Measurements from ENCODE around the gene TLN1.

The TLN1 gene

GRCh38 chr9:35711501-35712428, 20.2 kb downstream of the TLN1 start:
- DNase-seq (ENCODE audit: low read depth in 2 of 3, low spot score in 1 of 3) = no peak

- DNase-seq (ENCODE audit: low read depth in 2 of 3, low spot score in 1 of 3) = no peak
These were observed 21.0 kb downstream of the TLN1 start for GRCh38 chr9:35710818-35711500.

GRCh38 chr9:35708146-35708545, 23.8 kb downstream of the TLN1 start:
- DNase-seq (ENCODE audit: low read depth in 2 of 3, low spot score in 1 of 3) = no peak

GRCh38 chr9:35706951-35707350, 25.0 kb downstream of the TLN1 start:
- no peak for DNase-seq (ENCODE audit: low read depth in 2 of 3, low spot score in 1 of 3)

- no peak for DNase-seq (ENCODE audit: low read depth in 2 of 3, low spot score in 1 of 3)
These were observed 26.1 kb downstream of the TLN1 start for GRCh38 chr9:35705836-35706430.

- DNase-seq (ENCODE audit: low read depth in 2 of 3, low spot score in 1 of 3) = no peak
These were observed 26.6 kb downstream of the TLN1 start for GRCh38 chr9:35705372-35705771.

GRCh38 chr9:35703906-35704672, 27.9 kb downstream of the TLN1 start:
- DNase-seq (ENCODE audit: low read depth in 2 of 3, low spot score in 1 of 3) = no peak

GRCh38 chr9:35702696-35703095, 29.3 kb downstream of the TLN1 start:
- no peak for DNase-seq (ENCODE audit: low read depth in 2 of 3, low spot score in 1 of 3)

GRCh38 chr9:35700942-35701341, 31.1 kb downstream of the TLN1 start:
- DNase-seq (ENCODE audit: low read depth in 2 of 3, low spot score in 1 of 3) = no peak

- no peak for DNase-seq (ENCODE audit: low read depth in 2 of 3, low spot score in 1 of 3)
These were observed 32.0 kb downstream of the TLN1 start for GRCh38 chr9:35700031-35700430.

GRCh38 chr9:35698231-35698630, 33.8 kb downstream of the TLN1 start:
- DNase-seq (ENCODE audit: low read depth in 2 of 3, low spot score in 1 of 3) = no peak

GRCh38 chr9:35697486-35697885, 34.5 kb downstream of the TLN1 start:
- DNase-seq (ENCODE audit: low read depth in 2 of 3, low spot score in 1 of 3) = no peak

GRCh38 chr9:35696520-35697215, 35.3 kb downstream of the TLN1 start:
- peak; percentile 24 to 50 (median 26) for DNase-seq (ENCODE audit: low read depth in 2 of 3, low spot score in 1 of 3)

- no peak for DNase-seq (ENCODE audit: low read depth in 2 of 3, low spot score in 1 of 3)
These were observed 36.0 kb downstream of the TLN1 start for GRCh38 chr9:35695943-35696401.

GRCh38 chr9:35691757-35692301, 40.2 kb downstream of the TLN1 start:
- no peak for DNase-seq (ENCODE audit: low read depth in 2 of 3, low spot score in 1 of 3)

GRCh38 chr9:35691334-35691650, 40.7 kb downstream of the TLN1 start:
- no peak for DNase-seq (ENCODE audit: low read depth in 2 of 3, low spot score in 1 of 3)

- DNase-seq (ENCODE audit: low read depth in 2 of 3, low spot score in 1 of 3) = peak in 2 of 3 donors; percentile 8 to 30
These were observed 41.2 kb downstream of the TLN1 start for GRCh38 chr9:35690614-35691333.

- DNase-seq (ENCODE audit: low read depth in 2 of 3, low spot score in 1 of 3) = no peak
These were observed 41.7 kb downstream of the TLN1 start for GRCh38 chr9:35690294-35690613.

GRCh38 chr9:35689542-35690293, 42.3 kb downstream of the TLN1 start, which contains the start of gene TPM2:
Gene TPM2, minus strand, starts transcription at chr9:35689925. Its CDS starts 108 bp downstream, at chr9:35689817.
- DNase-seq (ENCODE audit: low read depth in 2 of 3, low spot score in 1 of 3) = no peak

All from stimulated activated CD4-positive, alpha-beta T cell treated with anti-CD3 and anti-CD28 coated beads, Interleukin-12 subunit alpha, Interleukin-12 subunit beta, amount 100 ng/mL, for 48 hours (primary cell).